Activated CD4-positive, CD25-positive, alpha-beta regulatory T cell (primary cell): ENCODE data around the gene SP1.

ENCODE experiments used
- DNase-seq, 4 experiments: peaks; one replicate each; lab custom pipeline; 2025; lab: John Stamatoyannopoulos, UW

The SP1 gene

DNA sequence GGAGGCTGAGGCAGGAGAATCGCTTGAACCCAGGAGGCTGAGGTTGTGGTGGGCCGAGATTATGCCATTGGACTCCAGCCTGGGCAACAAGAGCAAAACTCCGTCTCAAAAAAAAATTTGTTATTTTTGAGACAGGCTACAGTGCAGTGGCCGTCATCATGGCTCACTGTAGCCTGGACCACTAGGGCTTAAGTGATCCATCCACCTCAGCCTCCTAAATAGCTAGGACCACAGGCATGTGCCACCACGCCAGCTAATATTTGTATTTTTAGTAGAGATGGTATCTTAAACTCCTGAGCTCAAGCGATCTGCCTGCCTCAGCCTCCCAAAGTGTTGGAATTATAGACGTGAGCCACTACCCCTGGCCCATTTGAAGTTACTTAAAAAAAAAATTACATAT, 71.0 kb downstream of the SP1 start:
- DNase-seq, result no peak

DNA sequence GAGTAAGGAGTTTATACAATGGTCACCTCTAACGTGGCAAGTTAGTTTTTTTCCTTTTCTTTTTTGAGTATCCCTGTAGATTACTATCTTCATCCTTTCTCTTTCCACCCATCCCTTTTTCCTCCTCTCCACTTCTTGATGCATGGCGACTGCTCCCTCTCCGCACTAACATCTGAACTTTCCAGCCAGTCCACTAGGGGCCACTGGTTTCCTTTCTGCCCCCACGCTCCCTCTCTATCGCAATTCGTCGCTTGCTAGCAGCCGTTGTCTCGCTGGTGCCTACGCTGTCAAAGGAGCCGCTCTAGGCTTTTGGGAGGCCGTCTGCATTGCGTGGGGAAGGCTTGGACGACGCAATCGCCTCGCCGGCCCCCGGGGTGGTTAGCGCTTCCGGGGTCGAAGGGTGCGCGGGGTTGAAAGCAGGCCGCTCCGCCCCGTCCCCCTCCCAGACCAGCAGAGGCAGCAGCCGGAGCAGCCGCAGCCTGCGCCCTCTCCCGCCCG, 71.7 kb downstream of the SP1 start, which contains the start of gene PCBP2:
TSS of gene PCBP2 (plus strand) at position 442 of the 498 bp plus-strand sequence. CDS start 2,699 bp downstream, outside the sequence.
- DNase-seq, result peak; percentile 89 to 98 (median 94)

DNA sequence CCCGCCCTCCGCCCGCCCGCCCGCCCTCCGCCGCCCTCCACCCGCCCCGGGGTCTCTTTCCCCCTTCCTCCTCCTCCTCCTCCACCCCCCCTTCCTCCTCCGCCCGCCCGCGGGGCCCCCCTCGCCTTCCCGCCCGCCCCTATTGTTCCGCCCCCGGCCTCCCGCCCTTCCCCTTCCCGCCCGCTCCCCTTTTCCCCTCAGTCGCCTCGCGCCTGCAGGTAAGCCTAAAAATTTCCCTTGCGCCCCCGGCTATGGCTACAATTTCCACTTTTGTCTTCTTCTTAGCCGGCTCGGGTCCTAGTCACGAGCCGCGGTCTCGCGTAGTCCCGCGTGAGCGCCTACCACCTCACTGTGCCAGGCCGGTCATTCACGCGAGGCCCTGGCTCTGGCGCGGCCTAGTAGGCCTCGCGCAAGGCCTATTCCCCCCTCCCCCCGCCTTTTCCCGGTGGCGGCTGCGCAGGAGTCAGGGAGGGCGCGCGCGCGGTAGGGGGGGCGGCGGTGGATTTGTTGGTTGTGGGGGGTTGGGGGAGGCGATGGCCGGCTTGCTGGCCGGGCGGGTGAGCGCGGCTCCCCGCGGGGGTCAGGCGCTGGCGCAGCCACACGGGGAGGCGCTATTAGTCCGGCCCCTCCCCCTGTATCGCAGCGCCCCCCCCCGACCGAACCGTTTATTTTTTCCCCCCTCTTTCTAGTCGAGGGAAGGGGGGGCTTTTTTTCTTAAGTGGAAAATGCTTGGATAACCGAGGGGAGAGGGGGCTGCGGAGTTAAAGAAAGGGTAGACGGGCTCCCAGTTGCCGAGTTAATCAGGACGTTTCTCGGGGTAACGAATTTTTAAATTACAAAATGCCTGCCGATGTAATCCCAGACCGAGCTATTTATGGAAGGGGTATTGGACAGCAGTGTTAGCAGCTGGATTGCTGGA, 72.4 kb downstream of the SP1 start:
- peak; percentile 59 to 77 (median 73) for DNase-seq

DNA sequence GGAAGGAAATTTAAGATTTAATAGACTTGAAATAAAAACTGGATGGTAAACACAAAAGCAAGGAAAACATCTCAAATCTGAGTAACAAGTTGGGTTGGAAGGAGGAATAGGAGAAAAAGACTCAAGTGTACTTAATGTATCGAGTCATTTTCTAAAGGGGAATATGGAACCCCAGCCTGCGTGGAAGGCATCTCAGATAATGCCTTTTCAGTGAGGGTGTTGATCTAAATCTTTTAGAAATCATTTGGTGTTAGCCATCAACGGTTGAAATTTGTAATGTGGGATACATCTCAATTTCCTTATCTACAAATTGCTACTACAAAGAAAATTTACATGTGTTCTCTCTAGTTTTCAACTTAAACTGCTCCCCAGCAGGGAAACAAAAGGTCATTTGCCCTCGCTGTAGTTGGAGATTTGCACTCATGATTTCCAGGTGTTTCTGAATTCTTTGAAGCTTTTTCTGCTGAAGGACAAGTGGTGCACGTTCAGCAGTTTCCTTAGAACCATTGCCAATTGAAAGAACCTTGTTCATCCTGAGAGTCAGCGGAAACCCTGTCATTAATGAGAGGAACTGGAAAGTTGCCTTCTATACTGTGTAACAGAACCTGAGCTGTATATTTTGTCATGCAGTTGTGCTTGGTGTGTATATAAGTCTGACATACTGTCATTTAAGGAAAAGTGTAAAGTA, 74.1 kb downstream of the SP1 start:
- DNase-seq, result no peak

DNA sequence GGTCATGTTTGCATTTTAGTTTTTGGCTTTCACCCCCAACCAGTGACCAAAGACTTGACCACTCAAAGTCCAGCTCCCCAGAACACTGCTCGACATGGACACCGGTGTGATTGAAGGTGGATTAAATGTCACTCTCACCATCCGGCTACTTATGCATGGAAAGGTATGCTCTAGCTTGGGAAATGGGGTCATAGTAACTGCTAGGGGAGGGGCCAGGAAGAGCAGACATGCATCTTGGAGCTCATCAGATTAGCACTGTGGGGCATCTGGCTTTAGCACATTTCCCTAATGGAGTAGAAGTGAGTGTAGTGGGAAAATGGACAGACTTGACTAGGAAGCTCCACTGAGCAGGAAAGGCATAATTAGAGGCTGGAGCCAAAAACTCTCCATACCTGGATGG, 74.7 kb downstream of the SP1 start:
- DNase-seq, result no peak

DNA sequence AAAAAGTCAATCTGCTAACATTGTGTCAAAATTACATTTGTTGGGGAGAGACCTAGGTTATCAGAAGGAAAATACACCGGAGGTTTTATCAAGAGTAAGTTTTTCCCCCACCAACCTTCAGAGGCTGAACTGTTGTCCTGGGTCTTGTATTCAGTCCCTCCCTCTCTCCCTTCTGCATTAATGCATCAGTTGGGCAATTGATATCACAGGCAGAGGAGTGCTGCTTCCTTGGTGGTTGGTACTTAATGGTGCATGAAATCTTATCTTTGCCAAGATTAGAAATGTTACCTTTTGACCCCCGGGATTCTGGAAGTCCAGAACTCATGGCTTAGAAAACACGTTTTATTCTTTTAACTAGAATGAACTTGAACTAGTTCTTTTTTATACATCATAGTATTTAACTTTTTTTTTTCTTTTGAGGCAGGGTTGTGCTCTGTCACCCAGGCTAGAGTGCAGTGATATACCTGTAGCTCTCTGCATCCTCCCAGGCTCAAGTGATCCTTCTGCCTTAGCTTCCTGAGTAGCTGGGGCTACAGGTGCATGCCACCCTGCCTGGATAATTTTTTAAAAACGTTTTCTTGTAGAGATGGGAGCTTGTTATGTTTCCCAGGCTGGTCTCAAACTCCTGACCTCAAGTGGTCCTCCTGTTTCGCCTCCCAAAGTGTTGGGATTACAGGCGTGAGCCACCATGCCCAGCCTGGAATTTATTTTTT, 76.8 kb downstream of the SP1 start:
- no peak for DNase-seq

DNA sequence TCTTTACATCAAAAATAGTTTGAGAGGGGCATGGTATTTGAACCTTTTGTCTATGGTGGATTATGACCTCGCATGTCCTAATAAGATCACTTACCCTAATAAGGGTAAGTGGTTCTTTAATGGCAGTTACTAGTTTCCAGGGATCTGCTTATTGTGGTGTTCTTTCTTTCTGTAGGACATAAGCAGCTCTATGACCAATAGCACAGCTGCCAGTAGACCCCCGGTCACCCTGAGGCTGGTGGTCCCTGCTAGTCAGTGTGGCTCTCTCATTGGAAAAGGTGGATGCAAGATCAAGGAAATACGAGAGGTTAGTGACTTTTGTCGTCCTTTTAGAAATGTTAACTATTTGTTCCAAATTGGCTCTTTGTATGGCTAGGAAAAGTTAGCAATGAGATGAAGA, 79.1 kb downstream of the SP1 start:
- no peak for DNase-seq

DNA sequence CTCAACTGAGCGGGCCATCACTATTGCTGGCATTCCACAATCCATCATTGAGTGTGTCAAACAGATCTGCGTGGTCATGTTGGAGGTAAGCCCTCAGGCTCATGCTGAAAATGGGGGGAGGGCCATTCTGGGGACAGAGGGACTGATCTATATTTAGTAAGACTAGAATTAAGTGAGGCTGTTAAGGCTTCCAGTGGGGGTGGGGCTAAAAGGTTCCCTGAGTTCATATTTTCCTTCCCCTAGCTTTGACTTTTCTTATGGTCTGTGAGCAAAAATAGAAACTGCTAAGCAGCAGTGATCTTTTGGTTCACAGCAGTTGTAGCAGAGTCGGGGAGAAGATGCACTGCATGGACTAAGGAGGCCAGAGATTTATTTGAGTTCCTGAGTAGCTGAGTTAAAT, 81.1 kb downstream of the SP1 start:
- DNase-seq, result no peak

DNA sequence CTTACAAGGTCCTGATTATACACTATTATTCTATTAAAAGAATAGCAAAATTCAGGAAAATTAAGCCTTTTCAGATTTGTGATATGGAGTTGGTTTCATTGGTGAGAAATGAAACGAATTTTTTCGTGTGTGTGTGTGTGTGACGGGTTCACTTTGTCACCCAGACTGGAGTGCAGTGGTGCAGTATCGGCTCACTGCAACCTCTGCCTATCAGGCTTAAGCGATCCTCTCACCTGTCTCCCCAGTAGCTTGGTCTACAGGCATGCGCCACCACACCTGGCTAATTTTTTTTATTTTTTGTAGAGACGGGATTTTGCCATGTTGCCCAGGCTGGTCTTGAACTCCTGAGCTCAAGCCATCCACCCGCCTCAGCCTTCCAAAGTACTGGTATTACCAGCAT, 81.6 kb downstream of the SP1 start:
- DNase-seq, result no peak

DNA sequence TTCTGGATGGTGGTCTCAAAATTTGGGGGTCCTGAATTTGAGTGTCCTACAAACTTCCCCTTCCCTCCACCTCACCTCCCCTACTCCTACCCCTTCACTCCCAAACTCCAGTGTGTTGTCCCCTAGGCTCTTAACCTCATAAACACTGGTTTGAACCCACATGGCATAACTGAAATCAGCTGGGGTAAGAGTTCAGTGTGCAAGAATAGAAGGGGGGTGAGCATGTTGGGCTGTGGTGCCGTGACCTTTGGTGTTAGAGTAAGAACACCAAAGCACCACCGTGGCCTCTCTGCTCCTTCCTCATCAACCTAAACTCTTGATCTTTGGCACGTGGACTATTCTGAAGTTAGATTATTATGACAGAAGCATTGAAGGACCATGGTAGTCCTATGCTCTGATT, 83.0 kb downstream of the SP1 start:
- no peak for DNase-seq

DNA sequence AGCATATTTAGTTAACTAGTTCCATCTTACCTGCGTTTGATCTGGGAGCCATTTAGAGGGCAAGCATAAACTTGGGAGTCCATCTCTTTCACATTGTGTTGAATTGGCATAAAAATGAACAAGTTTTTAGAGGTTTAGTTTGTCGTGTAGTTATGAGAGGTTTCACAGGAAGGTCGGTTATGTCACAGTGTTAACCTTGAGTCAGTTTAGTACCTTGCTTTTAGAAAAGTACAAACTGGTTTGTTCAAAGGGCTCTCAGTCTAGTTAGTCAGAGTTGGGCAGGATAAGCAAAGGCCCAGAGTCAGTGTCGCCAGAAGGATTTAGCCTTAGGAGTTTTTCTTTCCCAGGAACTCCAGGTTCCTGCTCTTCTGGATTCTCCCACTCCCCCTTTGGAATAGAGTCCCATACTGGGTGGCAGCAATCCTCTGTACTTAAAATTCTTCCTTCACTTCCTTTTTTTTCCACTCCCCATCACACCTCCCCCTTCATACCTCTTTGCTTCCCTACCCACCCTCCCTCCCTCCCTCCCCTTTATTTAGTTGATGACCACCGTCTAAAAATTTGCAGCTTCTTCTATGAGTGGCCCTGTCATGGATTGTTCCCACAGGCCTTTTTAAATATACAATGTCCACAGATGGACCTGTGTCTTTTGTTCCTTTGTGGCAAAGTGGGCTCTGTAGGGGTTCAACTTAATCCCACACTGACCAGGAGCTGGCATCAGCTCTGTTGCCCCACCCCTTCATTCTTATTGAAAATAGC, 84.0 kb downstream of the SP1 start:
- DNase-seq, result no peak

DNA sequence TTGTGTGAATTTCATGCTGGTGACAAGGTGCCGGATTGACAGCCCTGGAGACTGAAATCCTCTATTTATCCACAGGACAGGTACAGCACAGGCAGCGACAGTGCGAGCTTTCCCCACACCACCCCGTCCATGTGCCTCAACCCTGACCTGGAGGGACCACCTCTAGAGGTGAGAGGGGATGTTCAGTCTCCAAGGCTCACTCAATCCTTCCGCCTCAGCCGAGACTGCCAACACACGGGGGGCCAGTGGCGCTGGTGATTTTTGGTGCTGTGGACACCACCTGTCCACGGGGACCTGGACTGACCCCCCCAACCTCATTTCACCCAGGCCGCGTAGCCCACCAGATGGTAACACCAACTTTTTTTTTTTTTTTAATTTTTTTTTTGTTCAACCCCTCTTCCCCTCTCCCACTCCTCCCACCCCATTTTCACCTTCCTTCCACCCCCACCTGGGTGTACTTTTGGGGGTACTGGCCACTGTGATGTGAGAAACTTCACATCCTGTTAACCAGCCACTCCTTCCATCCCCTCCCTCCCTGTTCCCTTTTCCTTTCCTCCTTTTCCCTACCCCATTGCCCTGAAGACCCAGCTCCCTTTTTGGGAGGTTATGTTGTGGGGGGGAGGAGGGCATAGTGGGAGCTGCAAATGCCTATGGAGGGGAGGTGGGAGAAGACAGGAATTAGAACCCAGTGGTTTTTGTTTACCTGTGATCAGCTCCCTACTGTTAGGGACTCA, 84.9 kb downstream of the SP1 start:
- DNase-seq, result no peak

DNA sequence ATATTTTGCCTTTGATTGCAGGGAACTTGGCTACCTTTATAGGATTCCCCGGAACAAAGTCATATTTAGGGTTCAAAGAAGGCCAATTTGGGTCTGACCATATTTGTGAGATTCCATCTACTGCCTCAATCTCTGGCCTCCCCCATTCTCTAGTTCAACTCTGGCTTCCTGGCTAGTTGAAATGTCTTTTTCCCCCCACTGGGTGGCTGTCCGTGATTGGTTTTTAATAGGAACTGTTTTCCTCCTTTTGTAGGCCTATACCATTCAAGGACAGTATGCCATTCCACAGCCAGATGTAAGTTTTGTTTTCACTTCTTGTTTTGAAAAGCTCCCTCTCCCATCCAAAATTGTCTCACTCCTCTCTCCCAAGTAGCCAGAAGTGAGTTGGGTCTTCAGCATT, 85.7 kb downstream of the SP1 start:
- DNase-seq, result no peak
